Calu3 (cell line): ENCODE measurements around the gene SNX13. TPM values are rescaled to one million over a fixed set of nuclear protein-coding genes. Genes with fewer than 3 reads are reported as not detected.

Source experiments
- BruUV-seq: library from RNA; stranded (reverse); fragments of 400-500 nt; replicated peaks from 2 replicates; lab custom pipeline; 2021; lab: Mats Ljungman, UMichigan
- CTCF ChIA-PET: fragments of 300-600 bp; sonication (Branson Sonifier 250); formaldehyde crosslinking; loops from one replicate; lab custom pipeline; 2022; ENCODE audit warnings: antibody characterized with exemption; lab: Charles Lee
- DNase-seq: peaks from one replicate; pipeline ENCODE4 v3.0.0; 2022
- H3K27ac Mint-ChIP-seq: one replicate; pipeline ENCODE4 v1.8.0; 2022; ENCODE audit warnings: mixed read lengths; ENCODE audit not compliant: unreplicated experiment
- H3K27me3 Mint-ChIP-seq: one replicate; pipeline ENCODE4 v1.8.0; 2022; ENCODE audit warnings: mixed read lengths; ENCODE audit not compliant: unreplicated experiment
- H3K36me3 Mint-ChIP-seq: one replicate; pipeline ENCODE4 v1.8.0; 2022; ENCODE audit warnings: mild to moderate bottlenecking, moderate library complexity, mixed read lengths; ENCODE audit not compliant: insufficient read depth, unreplicated experiment
- H3K4me1 Mint-ChIP-seq: one replicate; pipeline ENCODE4 v1.8.0; 2022; ENCODE audit warnings: mild to moderate bottlenecking, low read depth, mixed read lengths; ENCODE audit not compliant: unreplicated experiment
- H3K4me3 Mint-ChIP-seq: one replicate; pipeline ENCODE4 v1.8.0; 2022; ENCODE audit warnings: mild to moderate bottlenecking, low read depth, moderate library complexity, mixed read lengths; ENCODE audit not compliant: unreplicated experiment
- H3K9me3 Mint-ChIP-seq: one replicate; pipeline ENCODE4 v1.8.0; 2022; ENCODE audit warnings: low read depth, mixed read lengths; ENCODE audit not compliant: unreplicated experiment
- intact Hi-C: fragments of 100-400 bp; cut with micrococcal nuclease; formaldehyde crosslinking; loops from one replicate; pipeline ENCODE4 v1.10.0; 2022; ENCODE audit not compliant: unreplicated experiment
- total RNA-seq: library from RNA; stranded (reverse); gene quantifications from 2 replicates; pipeline ENCODE4 v1.2.3, GENCODE V29; 2022
- TF ChIP-seq, protein P1 (sequence below): fragments of 200-600 bp; IDR thresholded peaks from one replicate; pipeline ENCODE4 v1.8.0; 2022; ENCODE audit warnings: antibody characterized with exemption; ENCODE audit not compliant: unreplicated experiment

SNX13 gene
- total RNA-seq, 1 experiment from 2014 or later: 71.9 TPM

DNA sequence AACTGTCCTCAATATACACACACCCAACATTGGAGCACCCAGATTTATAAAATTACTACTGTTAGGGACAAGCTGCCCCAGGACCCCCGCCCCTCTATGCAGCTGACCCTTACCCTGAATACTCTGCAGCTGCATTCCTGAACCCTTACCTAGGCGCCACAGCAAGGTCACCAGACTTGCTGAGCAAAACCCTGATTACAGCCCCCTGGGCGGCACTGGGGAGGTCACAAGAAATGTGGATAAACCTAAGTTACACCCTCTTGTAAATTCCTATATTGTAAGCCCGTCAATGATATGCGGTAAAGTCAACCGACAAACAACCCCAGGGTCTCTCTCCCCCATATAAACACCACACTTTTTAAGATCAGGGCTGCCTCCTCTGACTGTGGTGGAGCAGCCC, 25.1 kb downstream of the SNX13 start:
- no peak overlapping the region for H3K4me3 Mint-ChIP-seq
- BruUV-seq: no TSS peak

DNA sequence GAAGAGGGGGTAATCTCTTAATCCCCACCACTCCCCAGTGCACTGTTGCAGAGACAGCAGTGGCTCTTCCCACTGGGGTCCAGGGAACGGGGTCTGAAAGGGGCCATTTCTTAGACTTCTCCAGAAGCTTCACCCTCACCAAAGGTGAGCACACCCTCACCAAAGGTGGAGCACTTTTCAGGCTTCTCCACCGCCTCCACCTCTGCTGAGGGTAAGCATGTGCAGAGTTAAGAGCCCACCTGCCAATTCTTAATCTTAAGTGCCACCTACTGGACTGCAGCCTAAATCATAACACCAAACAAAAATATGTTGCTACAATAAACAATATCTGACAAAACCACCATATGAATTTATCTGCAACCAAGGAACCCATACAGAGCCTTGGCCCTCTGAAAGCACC, 27.0 kb downstream of the SNX13 start:
- H3K4me1 Mint-ChIP-seq: peaks cover 12% of the 10 kb centered on the region
- TF ChIP-seq, protein P1, sequence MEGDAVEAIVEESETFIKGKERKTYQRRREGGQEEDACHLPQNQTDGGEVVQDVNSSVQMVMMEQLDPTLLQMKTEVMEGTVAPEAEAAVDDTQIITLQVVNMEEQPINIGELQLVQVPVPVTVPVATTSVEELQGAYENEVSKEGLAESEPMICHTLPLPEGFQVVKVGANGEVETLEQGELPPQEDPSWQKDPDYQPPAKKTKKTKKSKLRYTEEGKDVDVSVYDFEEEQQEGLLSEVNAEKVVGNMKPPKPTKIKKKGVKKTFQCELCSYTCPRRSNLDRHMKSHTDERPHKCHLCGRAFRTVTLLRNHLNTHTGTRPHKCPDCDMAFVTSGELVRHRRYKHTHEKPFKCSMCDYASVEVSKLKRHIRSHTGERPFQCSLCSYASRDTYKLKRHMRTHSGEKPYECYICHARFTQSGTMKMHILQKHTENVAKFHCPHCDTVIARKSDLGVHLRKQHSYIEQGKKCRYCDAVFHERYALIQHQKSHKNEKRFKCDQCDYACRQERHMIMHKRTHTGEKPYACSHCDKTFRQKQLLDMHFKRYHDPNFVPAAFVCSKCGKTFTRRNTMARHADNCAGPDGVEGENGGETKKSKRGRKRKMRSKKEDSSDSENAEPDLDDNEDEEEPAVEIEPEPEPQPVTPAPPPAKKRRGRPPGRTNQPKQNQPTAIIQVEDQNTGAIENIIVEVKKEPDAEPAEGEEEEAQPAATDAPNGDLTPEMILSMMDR: no peak
- no peaks in the 10 kb centered on the region for H3K27me3 Mint-ChIP-seq
- CTCF ChIA-PET: no interaction called here
- intact Hi-C loops: no loop called here
- no TSS peak for BruUV-seq
- H3K36me3 Mint-ChIP-seq: no peaks in the 10 kb centered on the region
- H3K4me3 Mint-ChIP-seq: no peak overlapping the region
- H3K27ac Mint-ChIP-seq: no peak overlapping the region
- DNase-seq: no peak
- no peaks in the 10 kb centered on the region for H3K9me3 Mint-ChIP-seq

More for the DNA sequence above, 25.1 kb downstream of the SNX13 start:
- no peak for DNase-seq
- H3K27ac Mint-ChIP-seq: no peak overlapping the region
- intact Hi-C loops: no loop called here
- TF ChIP-seq, protein P1: no peak
- CTCF ChIA-PET: no interaction called here
- H3K27me3 Mint-ChIP-seq: no peaks in the 10 kb centered on the region
- peaks cover 6% of the 10 kb centered on the region for H3K4me1 Mint-ChIP-seq
- H3K36me3 Mint-ChIP-seq: no peaks in the 10 kb centered on the region
- H3K9me3 Mint-ChIP-seq: no peaks in the 10 kb centered on the region

DNA sequence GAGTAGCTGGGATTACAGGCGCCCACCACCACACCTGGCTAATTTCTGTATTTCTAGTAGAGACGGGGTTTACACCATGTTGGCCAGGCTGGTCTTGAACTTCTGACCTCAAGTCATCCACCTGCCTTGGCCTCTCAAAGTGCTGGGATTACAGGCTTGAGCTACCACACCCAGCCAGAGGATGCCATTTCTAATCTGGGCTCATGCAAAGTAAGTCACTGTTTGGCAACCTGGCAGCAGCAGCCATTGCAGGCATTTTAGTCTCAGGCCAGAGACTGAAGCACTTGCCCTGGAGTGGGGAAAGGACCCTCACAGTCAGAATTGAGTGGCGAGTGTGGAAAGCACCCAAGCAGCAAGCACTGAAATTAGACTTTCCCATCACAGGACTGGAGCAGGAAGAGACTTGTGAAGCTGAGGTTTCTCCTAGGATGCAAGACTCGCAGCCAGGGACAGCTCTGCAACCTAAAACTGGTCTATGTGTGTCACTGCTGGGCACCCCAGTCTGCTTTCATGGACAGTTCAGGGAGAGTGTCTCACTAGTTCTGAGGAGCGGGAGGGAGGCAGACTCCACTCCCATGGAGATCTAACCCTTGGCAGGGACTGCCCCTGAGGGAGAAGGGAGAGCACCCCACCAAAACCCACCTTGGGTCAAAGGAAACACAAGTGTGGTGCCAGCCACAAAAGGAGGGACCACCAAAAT, 27.6 kb downstream of the SNX13 start:
- Mint-ChIP-seq H3K36me3 (no peaks in the 10 kb centered on the region), H3K9me3 (no peaks in the 10 kb centered on the region), H3K4me3 (no peak overlapping the region), H3K27me3 (no peaks in the 10 kb centered on the region), H3K4me1 (peaks cover 18% of the 10 kb centered on the region), H3K27ac (no peak overlapping the region)
- intact Hi-C loops: no loop called here
- CTCF ChIA-PET: interaction anchor here (0.8 kb wide), 1 partner anchor 1006 kb away, joined by 3 read pairs; no protein-coding TSS in a partner anchor
- TF ChIP-seq, protein P1: no peak
- DNase-seq: no peak
- no TSS peak for BruUV-seq

DNA sequence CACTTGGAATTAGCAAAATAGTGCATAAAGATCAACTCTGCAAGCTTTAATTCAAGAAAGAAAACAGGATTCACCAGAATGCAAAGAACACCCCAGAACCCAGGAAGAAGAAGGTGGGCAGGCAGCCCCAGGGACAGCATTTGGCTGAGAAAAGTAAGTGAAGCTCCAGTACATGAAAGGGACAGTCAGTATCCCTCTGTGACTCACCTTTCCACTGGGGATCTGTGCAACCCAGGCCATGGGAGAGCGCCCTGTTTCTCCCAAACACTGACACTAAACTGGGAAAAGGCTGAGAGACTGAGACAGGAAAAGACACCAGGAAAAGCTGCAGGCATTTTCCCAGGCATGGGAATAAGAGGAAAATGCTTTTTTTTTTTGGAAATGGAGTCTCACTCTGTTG, 28.2 kb downstream of the SNX13 start:
- Mint-ChIP-seq H3K27ac (no peak overlapping the region), H3K9me3 (no peaks in the 10 kb centered on the region), H3K36me3 (no peaks in the 10 kb centered on the region), H3K4me3 (no peak overlapping the region), H3K4me1 (peaks cover 24% of the 10 kb centered on the region), H3K27me3 (no peaks in the 10 kb centered on the region)
- BruUV-seq: no TSS peak
- TF ChIP-seq, protein P1: no peak
- CTCF ChIA-PET: interaction anchor here (0.8 kb wide), 1 partner anchor 1007 kb away, joined by 3 read pairs; no protein-coding TSS in a partner anchor
- intact Hi-C loops: no loop called here
- DNase-seq: no peak
